Activated naive CD4-positive, alpha-beta T cell treated with anti-CD3 and anti-CD28 coated beads for 36 hours (primary cell): ENCODE results near the gene SEZ6L. TPM values are rescaled to one million over a fixed set of nuclear protein-coding genes. Genes with fewer than 3 reads are reported as not detected.

Experiments used
- CTCF ChIA-PET: fragments of 350-600 bp; sonication (Branson Sonifier 250); formaldehyde crosslinking; loops from one replicate; lab custom pipeline; 2021; ENCODE audit warnings: antibody characterized with exemption; lab: Charles Lee
- DNase-seq: peaks from one replicate; pipeline ENCODE4 v3.0.0-alpha.2; 2020
- H3K27ac Mint-ChIP-seq: one replicate; pipeline ENCODE4 v1.8.0; 2021; ENCODE audit warnings: mild to moderate bottlenecking, mixed read lengths
- H3K27me3 Mint-ChIP-seq: one replicate; pipeline ENCODE4 v1.8.0; 2021; ENCODE audit warnings: low read depth, mixed read lengths
- H3K36me3 Mint-ChIP-seq: one replicate; pipeline ENCODE4 v1.8.0; 2021; ENCODE audit warnings: low read depth, mixed read lengths
- H3K4me1 Mint-ChIP-seq: one replicate; pipeline ENCODE4 v1.8.0; 2021; ENCODE audit warnings: low read depth, mixed read lengths
- H3K4me3 Mint-ChIP-seq: one replicate; pipeline ENCODE4 v1.8.0; 2021; ENCODE audit warnings: mild to moderate bottlenecking, moderate library complexity, mixed read lengths
- H3K9me3 Mint-ChIP-seq: one replicate; pipeline ENCODE4 v1.8.0; 2021; ENCODE audit warnings: mixed read lengths
- intact Hi-C: fragments of 100-400 bp; cut with micrococcal nuclease; formaldehyde crosslinking; loops from one replicate; pipeline ENCODE4 v1.15.1; 2023
- total RNA-seq, 2 experiments: library from RNA; stranded (reverse); gene quantifications; one replicate each; pipeline ENCODE4 v1.2.3, GENCODE V29; 2021

Gene SEZ6L
- total RNA-seq, 2 experiments from 2014 or later, result not detected

- intact Hi-C loops, result no loop called here
- Mint-ChIP-seq H3K4me3 (no peak overlapping the region), H3K27me3 (peaks cover 16% of the 10 kb centered on the region), H3K4me1 (no peaks in the 10 kb centered on the region), H3K36me3 (no peaks in the 10 kb centered on the region), H3K9me3 (peaks cover 1% of the 10 kb centered on the region), H3K27ac (no peak overlapping the region)
- CTCF ChIA-PET, result no interaction called here
- DNase-seq, result no peak
Observed at GRCh38 chr22:26188341-26188740, 19.1 kb downstream of the SEZ6L start.

- no peak for DNase-seq
- Mint-ChIP-seq H3K4me3 (no peak overlapping the region), H3K27ac (no peak overlapping the region), H3K9me3 (peaks cover 1% of the 10 kb centered on the region), H3K27me3 (peaks cover 14% of the 10 kb centered on the region), H3K36me3 (no peaks in the 10 kb centered on the region), H3K4me1 (no peaks in the 10 kb centered on the region)
- intact Hi-C loops, result no loop called here
- CTCF ChIA-PET, result interaction anchor here (0.6 to 1.1 kb wide), 2 partner anchors 22 to 334 kb away, joined by 3 read pairs; no protein-coding TSS in a partner anchor
Observed at GRCh38 chr22:26194313-26194712, 25.1 kb downstream of the SEZ6L start.

- Mint-ChIP-seq H3K27me3 (peaks cover 14% of the 10 kb centered on the region), H3K36me3 (no peaks in the 10 kb centered on the region), H3K4me3 (no peak overlapping the region), H3K9me3 (peaks cover 1% of the 10 kb centered on the region), H3K27ac (no peak overlapping the region), H3K4me1 (no peaks in the 10 kb centered on the region)
- CTCF ChIA-PET, result interaction anchor here (0.6 to 1.1 kb wide), 2 partner anchors 22 to 334 kb away, joined by 3 read pairs; no protein-coding TSS in a partner anchor
- intact Hi-C loops, result no loop called here
- no peak for DNase-seq
Observed at GRCh38 chr22:26194877-26195276, 25.6 kb downstream of the SEZ6L start.

- CTCF ChIA-PET, result no interaction called here
- Mint-ChIP-seq H3K4me3 (no peak overlapping the region), H3K27me3 (peaks cover 18% of the 10 kb centered on the region), H3K4me1 (no peaks in the 10 kb centered on the region), H3K36me3 (no peaks in the 10 kb centered on the region), H3K27ac (no peak overlapping the region), H3K9me3 (peaks cover 1% of the 10 kb centered on the region)
- no peak for DNase-seq
- intact Hi-C loops, result no loop called here
Observed at GRCh38 chr22:26196657-26197056, 27.4 kb downstream of the SEZ6L start.

- CTCF ChIA-PET, result no interaction called here
- DNase-seq, result no peak
- peaks cover 17% of the 10 kb centered on the region for H3K27me3 Mint-ChIP-seq
- H3K27ac Mint-ChIP-seq, result no peak overlapping the region
- no peaks in the 10 kb centered on the region for H3K4me1 Mint-ChIP-seq
- intact Hi-C loops, result no loop called here
- H3K4me3 Mint-ChIP-seq, result no peak overlapping the region
- H3K9me3 Mint-ChIP-seq, result no peaks in the 10 kb centered on the region
- no peaks in the 10 kb centered on the region for H3K36me3 Mint-ChIP-seq
Observed at GRCh38 chr22:26197425-26197824, 28.2 kb downstream of the SEZ6L start.

GRCh38 chr22:26199665-26200064 is 30.4 kb downstream of the SEZ6L start:
- intact Hi-C loops, result no loop called here
- Mint-ChIP-seq H3K27me3 (peaks cover 17% of the 10 kb centered on the region), H3K4me3 (no peak overlapping the region), H3K36me3 (no peaks in the 10 kb centered on the region), H3K9me3 (no peaks in the 10 kb centered on the region), H3K4me1 (no peaks in the 10 kb centered on the region), H3K27ac (no peak overlapping the region)
- CTCF ChIA-PET, result no interaction called here
- no peak for DNase-seq

- no peak overlapping the region for H3K4me3 Mint-ChIP-seq
- DNase-seq, result no peak
- no peak overlapping the region for H3K27ac Mint-ChIP-seq
- no peaks in the 10 kb centered on the region for H3K4me1 Mint-ChIP-seq
- intact Hi-C loops, result no loop called here
- H3K9me3 Mint-ChIP-seq, result no peaks in the 10 kb centered on the region
- no peaks in the 10 kb centered on the region for H3K36me3 Mint-ChIP-seq
- CTCF ChIA-PET, result interaction anchor here (0.7 to 1.2 kb wide), 2 partner anchors 30 to 57 kb away, joined by 3 read pairs; no protein-coding TSS in a partner anchor
- H3K27me3 Mint-ChIP-seq, result peaks cover 18% of the 10 kb centered on the region
Observed at GRCh38 chr22:26202280-26202924, 33.1 kb downstream of the SEZ6L start.

- intact Hi-C loops, result no loop called here
- Mint-ChIP-seq H3K4me1 (no peaks in the 10 kb centered on the region), H3K27ac (no peak overlapping the region), H3K4me3 (no peak overlapping the region), H3K9me3 (peaks cover 2% of the 10 kb centered on the region), H3K27me3 (peaks cover 19% of the 10 kb centered on the region), H3K36me3 (no peaks in the 10 kb centered on the region)
- DNase-seq, result no peak
- CTCF ChIA-PET, result no interaction called here
Observed at GRCh38 chr22:26205494-26205893, 36.2 kb downstream of the SEZ6L start.

GRCh38 chr22:26210334-26210733 is 41.1 kb downstream of the SEZ6L start:
- Mint-ChIP-seq H3K4me3 (no peak overlapping the region), H3K4me1 (no peaks in the 10 kb centered on the region), H3K27ac (no peak overlapping the region), H3K36me3 (no peaks in the 10 kb centered on the region), H3K9me3 (peaks cover 2% of the 10 kb centered on the region), H3K27me3 (peaks cover 26% of the 10 kb centered on the region)
- CTCF ChIA-PET, result no interaction called here
- DNase-seq, result no peak
- intact Hi-C loops, result no loop called here

- H3K4me3 Mint-ChIP-seq, result no peak overlapping the region
- H3K27ac Mint-ChIP-seq, result no peak overlapping the region
- peaks cover 25% of the 10 kb centered on the region for H3K27me3 Mint-ChIP-seq
- CTCF ChIA-PET, result no interaction called here
- no peak for DNase-seq
- H3K4me1 Mint-ChIP-seq, result no peaks in the 10 kb centered on the region
- intact Hi-C loops, result no loop called here
- no peaks in the 10 kb centered on the region for H3K36me3 Mint-ChIP-seq
- peaks cover 2% of the 10 kb centered on the region for H3K9me3 Mint-ChIP-seq
Observed at GRCh38 chr22:26213826-26214225, 44.6 kb downstream of the SEZ6L start.

GRCh38 chr22:26214466-26214865 is 45.2 kb downstream of the SEZ6L start:
- CTCF ChIA-PET, result no interaction called here
- Mint-ChIP-seq H3K36me3 (no peaks in the 10 kb centered on the region), H3K27me3 (peaks cover 21% of the 10 kb centered on the region), H3K4me3 (no peak overlapping the region), H3K9me3 (no peaks in the 10 kb centered on the region), H3K27ac (no peak overlapping the region), H3K4me1 (no peaks in the 10 kb centered on the region)
- DNase-seq, result no peak
- intact Hi-C loops, result no loop called here

- Mint-ChIP-seq H3K27me3 (peaks cover 16% of the 10 kb centered on the region), H3K4me3 (no peak overlapping the region), H3K36me3 (no peaks in the 10 kb centered on the region), H3K4me1 (no peaks in the 10 kb centered on the region), H3K9me3 (no peaks in the 10 kb centered on the region), H3K27ac (no peak overlapping the region)
- intact Hi-C loops, result no loop called here
- CTCF ChIA-PET, result no interaction called here
- DNase-seq, result no peak
Observed at GRCh38 chr22:26215736-26216135, 46.5 kb downstream of the SEZ6L start.

- no peaks in the 10 kb centered on the region for H3K4me1 Mint-ChIP-seq
- CTCF ChIA-PET, result interaction anchor here (1.6 kb wide), 1 partner anchor 105 kb away, joined by 3 read pairs; no protein-coding TSS in a partner anchor
- DNase-seq, result no peak
- intact Hi-C loops, result no loop called here
- H3K9me3 Mint-ChIP-seq, result peaks cover 2% of the 10 kb centered on the region
- no peak overlapping the region for H3K4me3 Mint-ChIP-seq
- no peaks in the 10 kb centered on the region for H3K36me3 Mint-ChIP-seq
- H3K27me3 Mint-ChIP-seq, result peaks cover 5% of the 10 kb centered on the region
- no peak overlapping the region for H3K27ac Mint-ChIP-seq
Observed at GRCh38 chr22:26225207-26225606, 55.9 kb downstream of the SEZ6L start.
